ENCODE data around the gene ITIH1. TPM values are rescaled to one million over a fixed set of nuclear protein-coding genes. Genes with fewer than 3 reads are reported as not detected.

ITIH1 gene
- total and polyA plus RNA-seq, 2 experiments from 2014 or later = not detected

DNA sequence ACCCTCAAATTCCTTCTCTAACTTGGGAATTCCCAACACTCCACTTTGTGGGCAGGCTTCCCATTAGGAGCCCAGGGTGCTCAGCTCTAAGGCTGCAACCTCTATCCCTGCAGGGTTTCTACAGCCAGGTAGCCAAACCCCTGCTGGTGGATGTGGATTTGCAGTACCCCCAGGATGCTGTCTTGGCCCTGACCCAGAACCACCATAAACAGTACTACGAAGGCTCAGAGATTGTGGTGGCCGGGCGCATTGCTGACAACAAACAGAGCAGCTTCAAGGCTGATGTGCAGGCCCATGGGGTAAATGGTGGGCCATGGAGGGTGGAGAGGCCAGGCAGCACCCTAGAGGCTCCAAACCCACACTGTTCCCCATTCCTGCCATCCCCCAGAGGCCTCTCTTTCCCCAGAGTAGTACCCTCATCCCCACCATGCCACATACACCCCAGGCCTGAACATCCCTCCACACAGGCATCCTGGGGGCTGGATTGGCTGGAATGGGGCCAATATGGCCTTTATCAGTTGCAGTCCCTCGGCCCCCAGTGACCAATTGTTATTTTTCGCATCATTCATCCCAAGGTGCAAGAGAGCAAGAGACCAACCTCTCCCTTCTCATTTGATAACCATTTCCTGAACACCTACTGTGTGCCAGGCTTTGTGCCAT is 7.7 kb downstream of the ITIH1 start (continued):
- TF ChIP-seq EZH2phosphoT487 (IDR thresholded peaks at IDR 0.05; ENCODE audit: unreplicated experiment) = no peak
- TF ChIP-seq, protein P1, sequence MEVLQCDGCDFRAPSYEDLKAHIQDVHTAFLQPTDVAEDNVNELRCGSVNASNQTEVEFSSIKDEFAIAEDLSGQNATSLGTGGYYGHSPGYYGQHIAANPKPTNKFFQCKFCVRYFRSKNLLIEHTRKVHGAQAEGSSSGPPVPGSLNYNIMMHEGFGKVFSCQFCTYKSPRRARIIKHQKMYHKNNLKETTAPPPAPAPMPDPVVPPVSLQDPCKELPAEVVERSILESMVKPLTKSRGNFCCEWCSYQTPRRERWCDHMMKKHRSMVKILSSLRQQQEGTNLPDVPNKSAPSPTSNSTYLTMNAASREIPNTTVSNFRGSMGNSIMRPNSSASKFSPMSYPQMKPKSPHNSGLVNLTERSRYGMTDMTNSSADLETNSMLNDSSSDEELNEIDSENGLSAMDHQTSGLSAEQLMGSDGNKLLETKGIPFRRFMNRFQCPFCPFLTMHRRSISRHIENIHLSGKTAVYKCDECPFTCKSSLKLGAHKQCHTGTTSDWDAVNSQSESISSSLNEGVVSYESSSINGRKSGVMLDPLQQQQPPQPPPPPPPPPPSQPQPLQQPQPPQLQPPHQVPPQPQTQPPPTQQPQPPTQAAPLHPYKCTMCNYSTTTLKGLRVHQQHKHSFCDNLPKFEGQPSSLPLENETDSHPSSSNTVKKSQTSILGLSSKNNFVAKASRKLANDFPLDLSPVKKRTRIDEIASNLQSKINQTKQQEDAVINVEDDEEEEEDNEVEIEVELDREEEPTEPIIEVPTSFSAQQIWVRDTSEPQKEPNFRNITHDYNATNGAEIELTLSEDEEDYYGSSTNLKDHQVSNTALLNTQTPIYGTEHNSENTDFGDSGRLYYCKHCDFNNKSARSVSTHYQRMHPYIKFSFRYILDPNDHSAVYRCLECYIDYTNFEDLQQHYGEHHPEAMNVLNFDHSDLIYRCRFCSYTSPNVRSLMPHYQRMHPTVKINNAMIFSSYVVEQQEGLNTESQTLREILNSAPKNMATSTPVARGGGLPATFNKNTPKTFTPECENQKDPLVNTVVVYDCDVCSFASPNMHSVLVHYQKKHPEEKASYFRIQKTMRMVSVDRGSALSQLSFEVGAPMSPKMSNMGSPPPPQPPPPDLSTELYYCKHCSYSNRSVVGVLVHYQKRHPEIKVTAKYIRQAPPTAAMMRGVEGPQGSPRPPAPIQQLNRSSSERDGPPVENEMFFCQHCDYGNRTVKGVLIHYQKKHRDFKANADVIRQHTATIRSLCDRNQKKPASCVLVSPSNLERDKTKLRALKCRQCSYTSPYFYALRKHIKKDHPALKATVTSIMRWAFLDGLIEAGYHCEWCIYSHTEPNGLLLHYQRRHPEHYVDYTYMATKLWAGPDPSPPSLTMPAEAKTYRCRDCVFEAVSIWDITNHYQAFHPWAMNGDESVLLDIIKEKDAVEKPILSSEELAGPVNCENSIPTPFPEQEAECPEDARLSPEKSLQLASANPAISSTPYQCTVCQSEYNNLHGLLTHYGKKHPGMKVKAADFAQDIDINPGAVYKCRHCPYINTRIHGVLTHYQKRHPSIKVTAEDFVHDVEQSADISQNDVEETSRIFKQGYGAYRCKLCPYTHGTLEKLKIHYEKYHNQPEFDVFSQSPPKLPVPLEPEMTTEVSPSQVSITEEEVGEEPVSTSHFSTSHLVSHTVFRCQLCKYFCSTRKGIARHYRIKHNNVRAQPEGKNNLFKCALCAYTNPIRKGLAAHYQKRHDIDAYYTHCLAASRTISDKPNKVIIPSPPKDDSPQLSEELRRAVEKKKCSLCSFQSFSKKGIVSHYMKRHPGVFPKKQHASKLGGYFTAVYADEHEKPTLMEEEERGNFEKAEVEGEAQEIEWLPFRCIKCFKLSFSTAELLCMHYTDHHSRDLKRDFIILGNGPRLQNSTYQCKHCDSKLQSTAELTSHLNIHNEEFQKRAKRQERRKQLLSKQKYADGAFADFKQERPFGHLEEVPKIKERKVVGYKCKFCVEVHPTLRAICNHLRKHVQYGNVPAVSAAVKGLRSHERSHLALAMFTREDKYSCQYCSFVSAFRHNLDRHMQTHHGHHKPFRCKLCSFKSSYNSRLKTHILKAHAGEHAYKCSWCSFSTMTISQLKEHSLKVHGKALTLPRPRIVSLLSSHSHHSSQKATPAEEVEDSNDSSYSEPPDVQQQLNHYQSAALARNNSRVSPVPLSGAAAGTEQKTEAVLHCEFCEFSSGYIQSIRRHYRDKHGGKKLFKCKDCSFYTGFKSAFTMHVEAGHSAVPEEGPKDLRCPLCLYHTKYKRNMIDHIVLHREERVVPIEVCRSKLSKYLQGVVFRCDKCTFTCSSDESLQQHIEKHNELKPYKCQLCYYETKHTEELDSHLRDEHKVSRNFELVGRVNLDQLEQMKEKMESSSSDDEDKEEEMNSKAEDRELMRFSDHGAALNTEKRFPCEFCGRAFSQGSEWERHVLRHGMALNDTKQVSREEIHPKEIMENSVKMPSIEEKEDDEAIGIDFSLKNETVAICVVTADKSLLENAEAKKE (CRISPR knock-in tag; IDR thresholded peaks at IDR 0.05) = no peak

DNA sequence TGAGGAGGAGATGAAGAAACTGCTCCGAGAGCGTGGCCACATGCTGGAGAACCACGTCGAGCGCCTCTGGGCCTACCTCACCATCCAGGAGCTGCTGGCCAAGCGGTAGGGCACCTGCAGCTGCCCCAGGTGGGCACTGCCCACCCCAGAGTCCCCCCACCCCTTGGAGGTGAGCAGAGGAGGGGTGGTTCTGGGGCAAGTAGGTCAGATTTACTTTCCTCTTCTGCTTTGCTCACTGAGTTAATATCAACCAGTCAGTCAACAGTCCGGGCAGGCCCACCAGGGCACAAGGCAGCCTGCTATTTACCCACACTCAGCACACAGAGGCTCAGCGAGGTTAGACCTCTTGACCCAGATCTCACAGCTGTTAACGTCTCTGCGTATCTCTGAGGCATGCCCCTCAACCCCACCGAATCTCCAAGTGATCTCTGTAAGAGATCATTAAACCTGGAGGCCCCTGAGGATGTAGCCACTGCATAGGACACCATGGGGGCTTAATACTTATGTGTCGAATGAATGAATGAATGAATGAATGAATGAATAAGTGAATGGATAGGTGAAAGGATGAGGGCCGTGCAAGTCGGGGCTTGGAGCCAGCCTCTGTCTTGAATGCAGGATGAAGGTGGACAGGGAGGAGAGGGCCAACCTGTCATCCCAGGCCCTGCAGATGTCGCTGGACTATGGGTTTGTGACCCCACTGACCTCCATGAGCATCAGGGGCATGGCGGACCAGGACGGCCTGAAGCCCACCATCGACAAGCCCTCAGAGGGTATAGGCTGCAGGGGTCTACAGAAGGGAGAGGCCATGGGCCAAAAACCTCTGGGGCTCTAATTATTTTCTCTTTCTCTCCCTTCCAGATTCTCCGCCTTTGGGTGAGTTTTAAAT is 9.2 kb downstream of the ITIH1 start:
- Histone ChIP-seq H2AFZ (no peak overlapping the region), H3K9me2 (ENCODE audit: insufficient read depth) (peaks cover 6% of the 10 kb centered on the region; the same call in 1 of the 2 replicates), H3K36me3 (ENCODE audit: insufficient read depth) (no peaks in the 10 kb centered on the region), H3K79me2 (replicated peaks; ENCODE audit: insufficient read depth) (no peaks in the 10 kb centered on the region), H3K4me1 (ENCODE audit: insufficient read depth) (no peaks in the 10 kb centered on the region), H3K27me3 (ENCODE audit: insufficient read depth) (no peaks in the 10 kb centered on the region), H3F3A (replicated peaks; ENCODE audit: low read depth) (no peaks in the 10 kb centered on the region), H3K27ac (ENCODE audit: low read depth) (no peak overlapping the region), H3K4me2 (no peak overlapping the region), H4K20me1 (replicated peaks; ENCODE audit: insufficient read depth) (no peaks in the 10 kb centered on the region), H3K4me3 (no peak overlapping the region)
- no peaks in the 10 kb centered on the region; the same call in 2 of the 3 replicates for H3K36me3 Mint-ChIP-seq (ENCODE audit: low read depth)
- H3K4me1 Mint-ChIP-seq = peaks cover 12% of the 10 kb centered on the region
- ATAC-seq (no peak), DNase-seq (ENCODE audit: low spot score) (no peak)
- no peak overlapping the region for H3K4me3 Mint-ChIP-seq
- no peak overlapping the region for H3K27ac Mint-ChIP-seq
- H3K27me3 Mint-ChIP-seq (ENCODE audit: insufficient read depth, low read depth, poor library complexity) = peaks cover 26% of the 10 kb centered on the region
- H3K9me3 Mint-ChIP-seq = no peaks in the 10 kb centered on the region
- no peak for TF ChIP-seq JUNB (IDR thresholded peaks at IDR 0.05; ENCODE audit: unreplicated experiment)
- TF ChIP-seq ZNF331 (CRISPR knock-in tag; IDR thresholded peaks at IDR 0.05; ENCODE audit: low read depth) = no peak
- TF ChIP-seq ZNF114 (CRISPR knock-in tag; IDR thresholded peaks at IDR 0.05) = no peak
- TF ChIP-seq, protein P1 (CRISPR knock-in tag; IDR thresholded peaks at IDR 0.05) = no peak
- no peak for TF ChIP-seq STAT1 (IDR thresholded peaks at IDR 0.05; ENCODE audit: unreplicated experiment)
- no peak for TF ChIP-seq NANOG (IDR thresholded peaks at IDR 0.05; ENCODE audit: borderline replicate concordance)
